T-helper 2 cell (primary cell): ENCODE data around the gene TMEM39B.
"Not testable (repeated sequence)": the region's sequence is repeated elsewhere in the genome, so short reads cannot be mapped to it uniquely, and the experiment has no call there.

ENCODE experiments used
- DNase-seq, 5 experiments: peaks; one replicate each; pipeline versions ENCODE4 v3.0.0 to v3.0.0-alpha.2; 2012 to 2022

Gene TMEM39B

DNA sequence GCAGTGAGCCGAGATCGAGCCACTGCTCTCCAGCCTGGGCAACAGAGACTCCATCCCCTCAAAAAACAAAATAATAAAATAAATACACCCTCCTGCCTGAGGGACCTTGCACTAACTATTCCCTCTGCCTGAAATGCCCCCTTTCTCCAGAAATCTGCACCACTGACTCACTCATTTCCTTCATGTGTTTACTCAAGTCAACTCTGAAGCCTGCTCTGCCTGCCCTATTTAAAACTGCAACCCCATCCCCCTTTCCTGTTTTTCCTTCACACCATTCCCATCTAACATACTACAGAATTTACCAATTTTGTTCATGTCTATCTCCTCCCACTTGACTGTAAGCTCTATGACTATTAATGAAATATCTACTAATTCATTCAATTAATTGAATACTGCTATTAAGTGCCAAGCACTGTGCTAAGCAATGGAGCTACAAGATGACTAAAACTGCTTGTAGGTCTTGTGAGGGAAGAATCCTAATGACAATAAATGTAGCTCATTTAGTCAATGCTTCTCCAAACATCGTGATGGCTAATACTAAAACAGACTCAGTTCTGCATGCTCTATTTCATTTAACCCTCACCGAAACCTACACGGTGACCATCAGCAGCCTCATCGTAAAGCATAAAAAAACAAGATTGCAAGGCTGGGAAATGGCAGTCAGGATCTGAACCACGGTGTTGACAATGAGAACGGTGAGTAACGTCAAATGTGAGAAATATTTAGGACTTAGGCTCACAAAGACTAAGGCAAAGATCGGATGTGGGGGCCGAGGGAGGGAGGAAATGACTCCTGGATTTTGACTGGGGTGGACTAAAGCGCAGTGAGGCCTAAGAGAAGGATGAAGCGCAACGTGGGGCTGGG, 749 bp upstream of the TMEM39B start:
- DNase-seq = no peak

GRCh38 chr1:32073299-32074229, 825 bp downstream of the TMEM39B start:
- DNase-seq = no peak

- DNase-seq = no peak
These were observed 2.1 kb downstream of the TMEM39B start for GRCh38 chr1:32074841-32075240.

GRCh38 chr1:32077451-32077850, 4.7 kb downstream of the TMEM39B start:
- DNase-seq = no peak

GRCh38 chr1:32082022-32082421, 9.3 kb downstream of the TMEM39B start:
- no peak for DNase-seq

DNA sequence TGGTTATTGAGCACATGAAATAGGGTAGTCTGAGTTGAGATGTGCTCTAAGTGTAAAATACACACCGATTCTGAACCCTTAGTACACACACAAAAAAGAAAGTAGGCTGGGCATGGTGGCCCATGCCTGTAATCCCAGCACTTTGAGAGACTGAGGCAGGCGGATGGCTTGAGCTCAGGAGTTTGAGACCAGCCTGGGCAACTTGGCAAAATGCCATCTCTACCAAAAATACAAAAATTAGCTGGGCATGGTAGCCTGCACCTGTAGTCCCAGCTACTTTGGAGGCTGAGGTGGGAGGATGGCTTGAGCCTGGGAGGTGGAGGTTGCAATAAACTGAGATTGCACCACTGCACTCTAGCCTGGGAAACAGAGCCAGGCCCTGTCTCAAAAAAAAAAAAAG, 13.6 kb downstream of the TMEM39B start:
- not testable (repeated sequence) for DNase-seq

- DNase-seq = no peak
These were observed 18.4 kb downstream of the TMEM39B start for GRCh38 chr1:32091176-32091575.

DNA sequence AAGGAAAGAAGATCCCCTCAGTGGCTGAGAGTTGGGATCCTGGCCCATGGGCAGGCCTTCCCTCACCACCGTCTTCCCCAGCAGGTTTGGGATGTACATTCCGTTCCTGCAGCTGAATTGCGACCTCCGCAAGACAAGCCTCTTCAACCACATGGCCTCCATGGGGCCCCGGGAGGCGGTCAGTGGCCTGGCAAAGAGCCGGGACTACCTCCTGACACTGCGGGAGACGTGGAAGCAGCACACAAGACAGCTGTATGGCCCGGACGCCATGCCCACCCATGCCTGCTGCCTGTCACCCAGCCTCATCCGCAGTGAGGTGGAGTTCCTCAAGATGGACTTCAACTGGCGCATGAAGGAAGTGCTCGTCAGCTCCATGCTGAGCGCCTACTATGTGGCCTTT, 18.9 kb downstream of the TMEM39B start:
- no peak for DNase-seq

GRCh38 chr1:32094746-32095521, 22.2 kb downstream of the TMEM39B start:
- no peak for DNase-seq

DNA sequence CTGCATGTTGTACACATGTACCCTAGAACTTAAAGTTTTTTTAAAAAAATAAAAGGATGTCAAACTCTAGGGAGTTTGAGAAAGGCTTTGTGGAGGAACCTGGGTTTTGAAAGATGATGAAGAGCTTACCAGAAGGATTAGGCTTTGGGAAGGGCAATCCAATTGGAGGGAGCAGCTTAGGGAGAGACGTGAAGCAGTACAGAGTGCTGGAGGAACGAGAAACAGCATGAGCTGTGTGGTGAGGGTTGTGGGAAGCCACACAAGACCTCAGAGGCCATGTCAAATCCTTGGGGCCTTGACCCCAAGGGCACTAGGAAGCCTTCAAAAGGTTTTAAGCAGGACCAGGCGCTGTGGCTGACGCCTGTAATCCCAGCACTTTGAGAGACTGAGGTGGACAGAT, 26.7 kb downstream of the TMEM39B start:
- no peak for DNase-seq

- DNase-seq = no peak
These were observed 27.6 kb downstream of the TMEM39B start for GRCh38 chr1:32100359-32100758.

GRCh38 chr1:32100807-32101708, 28.3 kb downstream of the TMEM39B start:
- peak in 1 of 5 experiments; percentile 13 for DNase-seq

GRCh38 chr1:32104127-32104526, 31.4 kb downstream of the TMEM39B start:
- DNase-seq = no peak

DNA sequence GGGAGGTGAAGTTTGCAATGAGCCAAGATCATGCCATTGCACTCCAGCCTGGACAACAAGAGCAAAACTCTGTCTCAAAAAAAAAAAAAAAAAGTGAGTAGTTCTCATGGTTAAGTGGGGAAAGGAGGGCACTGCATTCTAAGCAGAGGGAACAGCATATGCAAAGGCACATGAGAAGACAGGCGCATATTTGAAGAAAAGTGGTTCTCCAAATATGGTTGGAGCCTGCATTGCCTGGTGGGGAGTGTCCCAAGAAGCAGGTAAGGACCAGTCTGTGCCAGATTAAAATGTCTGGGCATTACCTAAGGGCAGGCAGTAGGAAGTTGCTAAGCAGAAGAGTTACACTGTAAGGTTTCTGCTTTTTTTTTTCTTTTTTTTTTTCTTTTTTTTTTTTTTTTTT, 32.6 kb downstream of the TMEM39B start:
- no peak for DNase-seq

DNA sequence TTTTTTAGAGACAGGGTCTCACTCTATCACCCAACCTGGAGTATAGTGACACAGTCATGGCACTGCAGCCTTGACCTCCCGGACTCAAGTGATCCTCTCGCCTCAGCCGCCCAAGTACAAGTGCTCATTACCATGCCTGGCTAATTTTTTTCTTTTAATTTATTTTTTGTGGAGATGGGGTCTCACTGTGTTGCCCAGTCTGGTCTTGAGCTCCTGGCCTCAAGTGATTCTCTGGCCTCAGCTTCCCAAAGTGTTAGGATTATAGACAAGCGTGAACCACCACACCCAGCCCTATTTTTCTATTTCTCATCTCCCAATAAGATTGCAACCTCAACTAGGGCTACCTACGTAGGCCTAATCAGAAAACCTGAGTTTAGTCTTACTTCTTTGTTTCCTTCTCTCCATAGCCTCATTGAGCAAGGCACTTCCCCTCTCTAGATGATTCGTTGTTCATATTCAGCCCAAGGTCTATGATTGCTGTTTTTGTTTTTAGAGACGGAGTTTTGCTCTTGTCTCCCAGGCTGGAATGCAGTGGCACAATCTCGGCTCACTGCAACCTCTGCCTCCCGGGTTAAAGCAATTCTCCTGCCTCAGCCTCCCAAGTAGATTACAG, 34.0 kb downstream of the TMEM39B start:
- no peak for DNase-seq

DNA sequence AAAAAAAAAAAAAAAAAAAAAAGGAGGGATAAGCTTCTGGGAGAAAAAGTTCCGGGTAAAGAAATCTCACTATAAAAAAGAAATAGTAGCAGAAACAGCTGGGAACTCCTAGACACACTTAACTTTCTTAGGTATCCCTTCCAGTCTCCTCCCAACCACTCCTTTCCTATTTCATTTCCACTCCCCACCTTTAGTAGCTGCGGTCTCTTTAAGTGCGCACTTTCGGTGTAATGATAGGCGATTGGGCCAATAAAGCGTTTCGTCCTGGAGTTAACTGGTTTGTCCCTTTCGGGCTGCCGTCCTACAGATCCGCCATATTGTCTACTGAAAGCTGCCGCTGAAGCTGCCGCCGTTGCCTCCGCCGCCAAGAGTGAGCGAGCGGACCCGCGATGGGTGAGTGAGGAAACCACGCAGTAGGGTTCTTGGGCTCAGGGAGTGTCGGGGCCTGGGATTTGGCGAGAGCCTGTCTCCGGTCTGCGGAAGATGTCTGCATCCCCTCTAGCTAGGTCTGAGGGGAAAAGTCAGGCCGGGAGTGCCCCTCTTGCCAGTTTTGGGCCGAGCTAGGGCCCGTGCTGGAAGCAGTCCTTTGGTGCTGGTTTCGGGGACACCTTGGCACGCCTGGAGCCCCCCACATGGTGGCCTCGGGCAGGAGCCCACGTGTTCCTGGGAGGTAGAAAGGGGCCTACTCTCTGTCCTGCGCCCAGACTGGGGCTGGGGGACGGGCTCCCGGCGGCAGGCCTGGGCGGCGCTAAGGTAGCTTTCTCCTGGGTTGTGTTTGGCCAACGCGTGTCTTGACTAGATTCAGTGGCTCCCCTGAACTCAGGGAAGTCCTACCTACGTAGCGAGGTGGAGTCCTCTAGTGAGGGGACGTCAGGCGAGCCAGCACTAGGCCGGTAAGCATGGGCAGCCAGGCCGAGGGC, 35.3 kb downstream of the TMEM39B start, which contains the start of gene KPNA6:
Gene KPNA6 (plus strand): TSS at position 315 of the 920 bp plus-strand sequence. CDS start 75 bp downstream, at position 390.
- DNase-seq = peak; percentile 73 to 97 (median 87)

GRCh38 chr1:32111040-32111623, 38.4 kb downstream of the TMEM39B start:
- DNase-seq = no peak

DNA sequence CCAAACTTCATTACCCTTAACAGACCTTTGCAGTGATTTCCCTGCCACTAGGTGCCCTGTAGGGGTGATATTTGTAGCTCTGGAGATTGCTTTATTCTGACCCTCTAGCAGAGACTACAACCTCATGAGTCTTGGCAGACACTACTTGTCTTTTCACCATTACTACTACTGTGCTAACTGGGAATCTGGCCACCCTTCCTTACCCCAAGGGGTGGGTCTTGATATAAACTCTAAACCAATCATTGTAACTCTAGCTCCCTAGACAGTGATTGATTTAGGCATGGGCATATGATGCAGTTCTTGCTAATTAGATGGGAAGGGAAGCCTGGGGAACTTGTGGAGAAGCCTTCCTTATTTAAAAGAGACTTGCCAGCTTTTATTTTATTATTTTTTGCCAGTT, 39.0 kb downstream of the TMEM39B start:
- peak in 1 of 5 experiments; percentile 21 for DNase-seq

GRCh38 chr1:32112806-32113375, 40.2 kb downstream of the TMEM39B start:
- DNase-seq = peak in 1 of 5 experiments; percentile 89
